NCI-H69 (cell line): ENCODE data around the gene BMAL1.
A peak's percentile ranks its signal among the peaks of the same experiment; 100 is the strongest.
"Not testable (repeated sequence)": the region's sequence is repeated elsewhere in the genome, so short reads cannot be mapped to it uniquely, and the experiment has no call there.

Experiments
- DNase-seq: peaks from one replicate; lab custom pipeline; 2025; lab: John Stamatoyannopoulos, UW

Gene BMAL1

GRCh38 chr11:13382751-13383150 lies 105.2 kb downstream of the BMAL1 start:
- DNase-seq, result no peak

GRCh38 chr11:13384908-13385640 lies 107.5 kb downstream of the BMAL1 start:
- DNase-seq, result peak; percentile 55

GRCh38 chr11:13386567-13386966 lies 109.0 kb downstream of the BMAL1 start:
- no peak for DNase-seq

- no peak for DNase-seq
Observed at GRCh38 chr11:13388741-13389140, 111.2 kb downstream of the BMAL1 start.

GRCh38 chr11:13391217-13391616 lies 113.6 kb downstream of the BMAL1 start:
- peak; percentile 47 for DNase-seq

- DNase-seq, result not testable (repeated sequence)
Observed at GRCh38 chr11:13398335-13398734, 120.7 kb downstream of the BMAL1 start.

- DNase-seq, result no peak
Observed at GRCh38 chr11:13405220-13405619, 127.6 kb downstream of the BMAL1 start.

- no peak for DNase-seq
Observed at GRCh38 chr11:13415201-13415600, 137.6 kb downstream of the BMAL1 start.

- no peak for DNase-seq
Observed at GRCh38 chr11:13421561-13421960, 144.0 kb downstream of the BMAL1 start.

- DNase-seq, result no peak
Observed at GRCh38 chr11:13423372-13423771, 145.8 kb downstream of the BMAL1 start.

- no peak for DNase-seq
Observed at GRCh38 chr11:13427440-13427839, 149.8 kb downstream of the BMAL1 start.

GRCh38 chr11:13429288-13429687 lies 151.7 kb downstream of the BMAL1 start:
- DNase-seq, result no peak

- no peak for DNase-seq
Observed at GRCh38 chr11:13429836-13430235, 152.2 kb downstream of the BMAL1 start.

- no peak for DNase-seq
Observed at GRCh38 chr11:13433437-13433836, 155.8 kb downstream of the BMAL1 start.

- DNase-seq, result peak; percentile 29
Observed at GRCh38 chr11:13434247-13435205, 156.9 kb downstream of the BMAL1 start.

GRCh38 chr11:13436836-13437235 lies 159.2 kb downstream of the BMAL1 start:
- not testable (repeated sequence) for DNase-seq
